Kasumi-1 (cell line): Measurements from ENCODE around the gene ECD.
"Not testable (repeated sequence)": the region's sequence is repeated elsewhere in the genome, so short reads cannot be mapped to it uniquely, and the experiment has no call there.

ENCODE experiments used
- DNase-seq, 2 experiments: peaks; one replicate each; lab custom pipeline; 2025; lab: John Stamatoyannopoulos, UW

The ECD gene

GRCh38 chr10:73159038-73159648 is 8.7 kb downstream of the ECD start:
- DNase-seq, result peak; percentile 70 to 84

- DNase-seq, result no peak
These were observed 11.8 kb downstream of the ECD start for GRCh38 chr10:73156054-73156453.

- no peak for DNase-seq
These were observed 15.8 kb downstream of the ECD start for GRCh38 chr10:73152009-73152408.

GRCh38 chr10:73150633-73151413 is 17.0 kb downstream of the ECD start:
- DNase-seq, result not testable (repeated sequence)

- DNase-seq, result no peak
These were observed 26.2 kb downstream of the ECD start for GRCh38 chr10:73141603-73142002.

- no peak for DNase-seq
These were observed 28.6 kb downstream of the ECD start for GRCh38 chr10:73139251-73139650.

- DNase-seq, result no peak
These were observed 31.2 kb downstream of the ECD start for GRCh38 chr10:73136627-73137026.

GRCh38 chr10:73134727-73135126 is 33.1 kb downstream of the ECD start:
- DNase-seq, result no peak

- DNase-seq, result no peak
These were observed 35.7 kb downstream of the ECD start for GRCh38 chr10:73131913-73132686.

GRCh38 chr10:73131301-73131700 is 36.5 kb downstream of the ECD start:
- DNase-seq, result no peak

GRCh38 chr10:73126343-73126742 is 41.5 kb downstream of the ECD start:
- no peak for DNase-seq

- DNase-seq, result no peak
These were observed 47.9 kb downstream of the ECD start for GRCh38 chr10:73119952-73120351.

GRCh38 chr10:73119457-73119856 is 48.4 kb downstream of the ECD start:
- no peak for DNase-seq

GRCh38 chr10:73117976-73118743 is 49.6 kb downstream of the ECD start:
- peak; percentile 44 to 54 for DNase-seq

- DNase-seq, result no peak
These were observed 51.8 kb downstream of the ECD start for GRCh38 chr10:73116017-73116416.

- DNase-seq, result no peak
These were observed 54.3 kb downstream of the ECD start for GRCh38 chr10:73113551-73113950.

- not testable (repeated sequence) for DNase-seq
These were observed 55.8 kb downstream of the ECD start for GRCh38 chr10:73112032-73112431.

- peak; percentile 98 to 99 for DNase-seq
These were observed 57.4 kb downstream of the ECD start, which contains the start of gene NUDT13 for GRCh38 chr10:73110345-73110849. TSS of gene NUDT13 (plus strand) at chr10:73110455. CDS start at chr10:73114366, 3,911 bp downstream.

- DNase-seq, result not testable (repeated sequence)
These were observed 58.6 kb downstream of the ECD start for GRCh38 chr10:73109248-73109652.

GRCh38 chr10:73106301-73106700 is 61.5 kb downstream of the ECD start:
- no peak for DNase-seq

GRCh38 chr10:73099141-73099540 is 68.7 kb downstream of the ECD start:
- DNase-seq, result no peak

- no peak for DNase-seq
These were observed 70.5 kb downstream of the ECD start for GRCh38 chr10:73097305-73097670.
